Measurements from ENCODE around the gene HECW1.

The HECW1 gene

GRCh38 chr7:43528576-43529354, 416.3 kb downstream of the HECW1 start:
- no peak overlapping the region for H3K27ac ChIP-seq
- H3K27me3 ChIP-seq = no peaks in the 10 kb centered on the region
- TF ChIP-seq, protein P1, sequence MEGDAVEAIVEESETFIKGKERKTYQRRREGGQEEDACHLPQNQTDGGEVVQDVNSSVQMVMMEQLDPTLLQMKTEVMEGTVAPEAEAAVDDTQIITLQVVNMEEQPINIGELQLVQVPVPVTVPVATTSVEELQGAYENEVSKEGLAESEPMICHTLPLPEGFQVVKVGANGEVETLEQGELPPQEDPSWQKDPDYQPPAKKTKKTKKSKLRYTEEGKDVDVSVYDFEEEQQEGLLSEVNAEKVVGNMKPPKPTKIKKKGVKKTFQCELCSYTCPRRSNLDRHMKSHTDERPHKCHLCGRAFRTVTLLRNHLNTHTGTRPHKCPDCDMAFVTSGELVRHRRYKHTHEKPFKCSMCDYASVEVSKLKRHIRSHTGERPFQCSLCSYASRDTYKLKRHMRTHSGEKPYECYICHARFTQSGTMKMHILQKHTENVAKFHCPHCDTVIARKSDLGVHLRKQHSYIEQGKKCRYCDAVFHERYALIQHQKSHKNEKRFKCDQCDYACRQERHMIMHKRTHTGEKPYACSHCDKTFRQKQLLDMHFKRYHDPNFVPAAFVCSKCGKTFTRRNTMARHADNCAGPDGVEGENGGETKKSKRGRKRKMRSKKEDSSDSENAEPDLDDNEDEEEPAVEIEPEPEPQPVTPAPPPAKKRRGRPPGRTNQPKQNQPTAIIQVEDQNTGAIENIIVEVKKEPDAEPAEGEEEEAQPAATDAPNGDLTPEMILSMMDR (IDR thresholded peaks at IDR 0.05) = no peak
- no peak for DNase-seq
- H3K9me3 ChIP-seq = no peaks in the 10 kb centered on the region
- H3K36me3 ChIP-seq = no peaks in the 10 kb centered on the region
- peaks cover 0 to 3% (median 0%) of the 10 kb centered on the region in 4 donors for H3K4me1 ChIP-seq
- H3K4me3 ChIP-seq = no peak overlapping the region
- intact Hi-C loops (cut with DNase I; ENCODE audit: low total_unique reads) = no loop called here

GRCh38 chr7:43530553-43531410, 418.3 kb downstream of the HECW1 start:
- no peak overlapping the region for H3K4me3 ChIP-seq
- no peaks in the 10 kb centered on the region for H3K36me3 ChIP-seq
- intact Hi-C loops (cut with DNase I; ENCODE audit: low total_unique reads) = no loop called here
- TF ChIP-seq, protein P1 (IDR thresholded peaks at IDR 0.05) = no peak
- H3K27me3 ChIP-seq = no peaks in the 10 kb centered on the region
- H3K4me1 ChIP-seq = peaks cover 0 to 4% (median 0%) of the 10 kb centered on the region in 4 donors
- no peak for DNase-seq
- H3K9me3 ChIP-seq = no peaks in the 10 kb centered on the region
- no peak overlapping the region for H3K27ac ChIP-seq

- TF ChIP-seq, protein P1 (IDR thresholded peaks at IDR 0.05) = no peak
- Histone ChIP-seq H3K27ac (no peak overlapping the region), H3K27me3 (no peaks in the 10 kb centered on the region), H3K4me3 (no peak overlapping the region), H3K4me1 (peaks cover 0 to 4% (median 2%) of the 10 kb centered on the region in 4 donors), H3K9me3 (no peaks in the 10 kb centered on the region), H3K36me3 (no peaks in the 10 kb centered on the region)
- DNase-seq = no peak
- intact Hi-C loops (cut with DNase I; ENCODE audit: low total_unique reads) = no loop called here
Observed at GRCh38 chr7:43531700-43532099, 419.3 kb downstream of the HECW1 start.

GRCh38 chr7:43533801-43534479, 421.5 kb downstream of the HECW1 start:
- peaks cover 0 to 4% (median 2%) of the 10 kb centered on the region in 4 donors for H3K4me1 ChIP-seq
- no peak overlapping the region for H3K4me3 ChIP-seq
- no peaks in the 10 kb centered on the region for H3K27me3 ChIP-seq
- no peak for DNase-seq
- intact Hi-C loops (cut with DNase I; ENCODE audit: low total_unique reads) = no loop called here
- no peaks in the 10 kb centered on the region for H3K9me3 ChIP-seq
- H3K27ac ChIP-seq = no peak overlapping the region
- H3K36me3 ChIP-seq = no peaks in the 10 kb centered on the region
- TF ChIP-seq, protein P1 (IDR thresholded peaks at IDR 0.05) = no peak

- no peaks in the 10 kb centered on the region for H3K9me3 ChIP-seq
- no peaks in the 10 kb centered on the region for H3K36me3 ChIP-seq
- no peak overlapping the region for H3K4me3 ChIP-seq
- DNase-seq = no peak
- no peak overlapping the region for H3K27ac ChIP-seq
- no peaks in the 10 kb centered on the region for H3K27me3 ChIP-seq
- peaks cover 0 to 4% (median 2%) of the 10 kb centered on the region in 4 donors for H3K4me1 ChIP-seq
- intact Hi-C loops (cut with DNase I; ENCODE audit: low total_unique reads) = no loop called here
- TF ChIP-seq, protein P1 (IDR thresholded peaks at IDR 0.05) = no peak
Observed at GRCh38 chr7:43535031-43535451, 422.6 kb downstream of the HECW1 start.
